Fibroblast of pulmonary artery (primary cell): ENCODE results near the gene DNASE1L2.

Experiments used
- DNase-seq: peaks from one replicate; pipeline ENCODE4 v3.0.0-alpha.2; 2010; ENCODE audit warnings: low read depth
- H3K4me3 ChIP-seq: replicated peaks from 2 replicates; pipeline ENCODE4 v1.5.1; 2011; ENCODE audit warnings: low read depth, mild to moderate bottlenecking, control low read depth, low read length, moderate library complexity
- TF ChIP-seq, protein P1 (sequence below): IDR thresholded peaks from 2 replicates; pipeline ENCODE4 v1.5.1; 2011; ENCODE audit warnings: mild to moderate bottlenecking, control low read depth, low read length, inconsistent platforms; ENCODE audit errors: missing control alignments

DNASE1L2 gene

DNA sequence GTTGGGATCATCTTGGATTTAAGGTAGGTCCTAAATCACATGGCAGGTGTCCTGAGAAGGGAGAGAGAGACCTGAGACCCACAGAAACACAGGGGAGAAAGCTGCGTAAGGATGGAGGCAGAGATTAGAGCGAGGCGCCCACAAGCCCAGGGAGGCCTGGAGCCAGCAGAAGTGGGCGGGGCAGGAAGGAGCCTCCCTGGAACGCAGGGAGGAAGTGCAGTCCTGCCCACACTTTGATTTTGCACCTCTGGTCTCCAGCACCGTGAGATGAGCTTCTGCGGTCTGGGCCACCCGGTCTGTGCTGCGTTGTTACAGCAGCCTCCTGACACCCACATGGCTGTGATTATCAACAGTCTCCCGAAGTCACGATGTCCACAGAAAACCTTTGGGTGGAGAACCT is 6.4 kb downstream of the DNASE1L2 start:
- no peak overlapping the region for H3K4me3 ChIP-seq
- TF ChIP-seq, protein P1, sequence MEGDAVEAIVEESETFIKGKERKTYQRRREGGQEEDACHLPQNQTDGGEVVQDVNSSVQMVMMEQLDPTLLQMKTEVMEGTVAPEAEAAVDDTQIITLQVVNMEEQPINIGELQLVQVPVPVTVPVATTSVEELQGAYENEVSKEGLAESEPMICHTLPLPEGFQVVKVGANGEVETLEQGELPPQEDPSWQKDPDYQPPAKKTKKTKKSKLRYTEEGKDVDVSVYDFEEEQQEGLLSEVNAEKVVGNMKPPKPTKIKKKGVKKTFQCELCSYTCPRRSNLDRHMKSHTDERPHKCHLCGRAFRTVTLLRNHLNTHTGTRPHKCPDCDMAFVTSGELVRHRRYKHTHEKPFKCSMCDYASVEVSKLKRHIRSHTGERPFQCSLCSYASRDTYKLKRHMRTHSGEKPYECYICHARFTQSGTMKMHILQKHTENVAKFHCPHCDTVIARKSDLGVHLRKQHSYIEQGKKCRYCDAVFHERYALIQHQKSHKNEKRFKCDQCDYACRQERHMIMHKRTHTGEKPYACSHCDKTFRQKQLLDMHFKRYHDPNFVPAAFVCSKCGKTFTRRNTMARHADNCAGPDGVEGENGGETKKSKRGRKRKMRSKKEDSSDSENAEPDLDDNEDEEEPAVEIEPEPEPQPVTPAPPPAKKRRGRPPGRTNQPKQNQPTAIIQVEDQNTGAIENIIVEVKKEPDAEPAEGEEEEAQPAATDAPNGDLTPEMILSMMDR = no peak
- no peak for DNase-seq

GRCh38 chr16:2243031-2243528 is 6.8 kb downstream of the DNASE1L2 start:
- no peak overlapping the region for H3K4me3 ChIP-seq
- DNase-seq = no peak
- TF ChIP-seq, protein P1 = no peak

DNA sequence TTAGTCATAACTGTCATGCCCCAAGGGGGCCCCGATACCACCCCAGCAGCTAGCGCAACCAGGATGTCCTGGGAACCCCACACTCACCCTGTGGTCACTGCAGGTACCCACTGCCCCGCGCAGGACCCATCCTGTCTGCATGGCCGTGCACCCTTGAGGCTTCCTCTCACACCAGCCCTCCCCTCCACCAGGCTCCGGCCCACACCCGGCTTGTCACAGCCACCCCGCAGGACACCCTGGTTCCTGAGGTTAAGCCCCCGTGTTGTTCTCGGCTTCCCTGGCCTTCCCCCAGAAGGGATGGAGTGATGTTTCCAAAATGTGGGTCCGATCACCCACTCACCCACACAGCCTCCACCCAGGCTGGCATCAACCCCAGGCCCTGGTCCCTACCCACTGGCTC is 7.5 kb downstream of the DNASE1L2 start:
- no peak overlapping the region for H3K4me3 ChIP-seq
- no peak for DNase-seq
- TF ChIP-seq, protein P1 = no peak

- no peak overlapping the region for H3K4me3 ChIP-seq
- TF ChIP-seq, protein P1 = no peak
- DNase-seq = no peak
Observed at GRCh38 chr16:2244301-2244700, 8.1 kb downstream of the DNASE1L2 start.

DNA sequence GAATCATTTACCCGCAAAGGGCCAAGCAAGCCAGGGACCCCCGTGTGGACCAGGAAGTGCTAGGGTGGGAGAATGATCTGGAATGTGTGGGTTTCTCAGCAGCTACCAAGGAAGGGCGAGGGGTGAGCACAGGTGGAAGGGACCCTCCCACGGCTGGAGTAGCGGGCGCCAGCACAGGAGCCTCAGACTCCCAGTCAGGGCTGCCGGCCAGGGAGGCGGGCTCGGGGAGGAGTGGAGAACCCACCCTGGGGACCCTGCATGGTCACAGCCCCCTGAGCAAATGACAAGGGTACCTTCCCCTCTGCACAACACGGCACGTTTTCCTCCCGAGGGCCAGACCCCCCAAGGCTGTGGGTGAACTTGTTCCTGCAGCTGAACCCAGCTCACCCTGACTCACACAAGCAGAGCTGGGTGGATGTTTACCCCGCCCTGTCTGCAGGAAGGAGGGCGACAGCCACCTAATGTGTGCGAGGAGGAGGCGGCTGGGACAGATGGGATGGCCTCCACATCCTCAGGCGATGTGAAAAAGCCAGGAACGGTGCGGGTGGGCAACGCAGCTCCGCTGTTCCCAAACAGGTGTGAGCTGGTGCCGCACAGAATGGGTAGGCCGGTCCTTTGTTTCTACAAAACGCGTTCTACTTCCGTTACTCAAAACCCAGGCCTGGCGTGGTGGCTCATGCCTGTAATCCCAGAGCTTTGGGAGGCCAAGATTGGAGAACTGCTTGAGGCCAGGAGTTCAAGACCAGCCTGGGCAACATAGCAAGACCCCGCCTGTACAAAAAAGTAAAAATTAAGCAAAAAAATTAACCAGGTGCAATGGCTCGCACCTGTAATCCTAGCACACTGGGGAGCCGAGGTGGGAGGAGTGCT is 8.9 kb downstream of the DNASE1L2 start:
- DNase-seq = no peak
- H3K4me3 ChIP-seq = no peak overlapping the region
- TF ChIP-seq, protein P1 = no peak

DNA sequence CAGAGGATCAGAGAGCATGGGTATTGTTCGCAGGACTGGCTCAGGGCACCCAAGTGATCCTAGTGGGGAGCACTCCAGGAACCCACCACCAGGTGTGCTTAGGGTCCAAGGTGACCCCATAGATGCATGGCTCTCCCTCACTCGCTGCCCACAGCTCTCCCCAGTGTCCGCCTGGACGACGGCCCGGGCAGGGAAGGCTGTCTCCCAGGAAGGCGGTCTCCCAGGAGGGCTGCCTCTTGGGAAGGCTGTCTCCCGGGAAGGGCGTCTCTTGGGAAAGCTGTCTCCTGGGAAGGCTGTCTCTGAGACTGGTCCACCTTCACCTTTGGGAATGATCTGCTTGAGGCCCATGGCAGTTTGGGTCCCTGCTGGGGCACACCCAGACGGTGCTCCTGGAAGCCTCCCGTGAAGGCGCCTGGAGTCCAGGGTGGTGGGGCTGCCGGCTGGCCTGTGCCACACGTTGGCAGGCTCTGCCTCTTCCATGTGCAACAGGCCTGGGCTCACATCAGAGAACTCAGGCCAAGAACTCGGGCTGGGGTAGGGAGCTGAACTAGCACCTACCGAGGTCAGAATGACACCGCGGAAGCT is 10.1 kb downstream of the DNASE1L2 start:
- TF ChIP-seq, protein P1 = no peak
- H3K4me3 ChIP-seq = no peak overlapping the region
- no peak for DNase-seq
